ENCODE results near the gene CCDC167. TPM values are rescaled to one million over a fixed set of nuclear protein-coding genes. Genes with fewer than 3 reads are reported as not detected.
"Not testable (repeated sequence)": the region's sequence is repeated elsewhere in the genome, so short reads cannot be mapped to it uniquely, and the experiment has no call there.

Gene CCDC167
- polyA plus RNA-seq, 3 donors, result 24.8 to 32.6 (median 31.1) TPM

GRCh38 chr6:37512400-37513011 lies 12.8 kb upstream of the CCDC167 start:
- no peak for DNase-seq (ENCODE audit: low read depth in 3 of 3, low spot score in 2 of 3)

DNA sequence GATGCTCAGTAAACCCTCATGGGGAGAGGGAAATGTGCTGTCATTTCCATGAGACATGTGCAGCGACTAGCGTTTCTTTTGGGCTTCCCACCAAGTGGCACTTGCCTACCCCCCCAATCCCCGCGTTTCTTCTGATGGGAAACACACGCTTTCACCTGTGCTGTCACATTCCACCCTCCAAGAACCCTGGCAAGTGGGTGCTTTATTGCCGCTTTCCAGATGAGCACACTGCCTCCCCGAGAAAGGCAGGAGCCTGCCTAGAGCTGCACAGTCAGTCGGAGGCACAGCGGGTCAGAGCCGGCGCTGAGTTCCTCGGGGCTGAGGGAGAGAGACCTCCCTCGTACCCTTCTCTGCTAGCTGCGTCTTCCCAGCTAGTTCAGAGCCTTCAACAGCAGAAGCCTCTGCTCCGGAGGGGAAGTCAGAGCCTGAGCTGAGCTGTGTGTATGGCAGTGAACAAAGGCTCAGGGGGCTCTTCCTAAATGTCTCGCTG lies 12.3 kb upstream of the CCDC167 start:
- no peak for DNase-seq (ENCODE audit: low read depth in 3 of 3, low spot score in 2 of 3)

DNA sequence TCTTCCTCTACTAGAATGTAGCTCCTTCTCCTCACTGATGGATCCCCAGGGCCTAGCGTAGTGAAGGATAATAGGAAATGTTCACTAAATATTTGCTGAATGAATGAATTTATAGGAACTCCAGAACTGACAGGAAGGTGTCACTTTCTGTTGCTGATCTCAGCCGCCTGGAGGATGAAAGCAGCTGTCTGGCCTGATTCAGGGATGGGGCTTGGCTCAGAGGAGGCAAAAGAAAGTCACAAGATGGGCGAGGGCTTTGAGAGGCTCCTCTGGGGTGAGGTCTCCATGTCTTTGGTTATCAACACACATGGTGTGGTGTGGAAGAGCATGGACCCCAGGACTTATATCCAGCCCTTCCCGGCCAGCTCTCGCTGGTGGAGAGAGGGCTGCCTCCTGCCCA lies 11.5 kb upstream of the CCDC167 start:
- DNase-seq (ENCODE audit: low read depth in 3 of 3, low spot score in 2 of 3), result no peak

- DNase-seq (ENCODE audit: low read depth in 3 of 3, low spot score in 2 of 3), result no peak
Measured at GRCh38 chr6:37507690-37508421, 8.2 kb upstream of the CCDC167 start.

DNA sequence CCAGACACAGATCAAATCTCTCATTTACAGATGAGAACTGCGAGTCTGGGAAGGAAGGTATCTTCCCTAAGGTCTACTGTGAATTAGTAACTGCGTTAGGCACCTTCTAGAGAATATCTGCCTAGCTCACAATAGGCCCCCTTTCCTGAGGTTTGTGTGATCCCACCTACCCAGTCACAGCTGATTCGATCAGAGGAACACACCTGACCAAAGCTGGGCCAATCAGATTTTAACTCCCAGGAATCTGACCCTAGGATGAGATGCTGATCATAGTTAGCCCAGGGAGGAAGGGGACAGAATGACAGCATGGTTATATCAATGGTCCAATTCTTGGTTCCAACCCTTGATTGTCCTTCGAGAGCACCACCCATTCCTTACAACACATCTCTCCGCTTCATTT lies 7.4 kb upstream of the CCDC167 start:
- DNase-seq (ENCODE audit: low read depth in 3 of 3, low spot score in 2 of 3), result no peak

GRCh38 chr6:37506479-37506878 lies 6.8 kb upstream of the CCDC167 start:
- no peak for DNase-seq (ENCODE audit: low read depth in 3 of 3, low spot score in 2 of 3)

DNA sequence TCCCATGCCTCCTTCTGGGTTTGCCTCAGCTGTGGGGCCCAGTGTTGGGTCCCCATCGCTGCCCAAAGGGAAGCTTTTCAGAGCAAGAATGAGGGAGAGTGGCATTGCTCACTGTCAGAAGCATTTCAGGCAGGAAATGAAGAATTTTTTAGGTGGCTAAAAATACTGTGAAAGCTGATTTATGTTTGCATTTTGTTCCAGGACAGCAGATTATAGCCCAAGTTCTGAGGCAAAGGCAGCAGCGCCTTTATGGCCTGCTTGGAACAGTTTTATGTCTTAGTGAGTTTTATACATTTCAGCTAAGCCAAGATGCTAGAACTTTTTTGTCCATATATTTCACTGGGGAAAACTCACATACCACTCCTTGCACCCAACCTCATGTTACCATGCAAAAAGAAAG lies 4.3 kb upstream of the CCDC167 start:
- DNase-seq (ENCODE audit: low read depth in 3 of 3, low spot score in 2 of 3), result no peak

GRCh38 chr6:37503309-37503965 lies 3.7 kb upstream of the CCDC167 start:
- DNase-seq (ENCODE audit: low read depth in 3 of 3, low spot score in 2 of 3), result no peak

- DNase-seq (ENCODE audit: low read depth in 3 of 3, low spot score in 2 of 3), result no peak
Measured at GRCh38 chr6:37502703-37503291, 3.1 kb upstream of the CCDC167 start.

GRCh38 chr6:37501632-37502491 lies 2.2 kb upstream of the CCDC167 start:
- no peak for DNase-seq (ENCODE audit: low read depth in 3 of 3, low spot score in 2 of 3)

GRCh38 chr6:37500904-37501303 lies 1.2 kb upstream of the CCDC167 start:
- not testable (repeated sequence) for DNase-seq (ENCODE audit: low read depth in 3 of 3, low spot score in 2 of 3)

GRCh38 chr6:37500294-37500608 lies 558 bp upstream of the CCDC167 start:
- DNase-seq (ENCODE audit: low read depth in 3 of 3, low spot score in 2 of 3), result no peak

- DNase-seq (ENCODE audit: low read depth in 3 of 3, low spot score in 2 of 3), result no peak
Measured at GRCh38 chr6:37496951-37497885, 2.5 kb downstream of the CCDC167 start.

DNA sequence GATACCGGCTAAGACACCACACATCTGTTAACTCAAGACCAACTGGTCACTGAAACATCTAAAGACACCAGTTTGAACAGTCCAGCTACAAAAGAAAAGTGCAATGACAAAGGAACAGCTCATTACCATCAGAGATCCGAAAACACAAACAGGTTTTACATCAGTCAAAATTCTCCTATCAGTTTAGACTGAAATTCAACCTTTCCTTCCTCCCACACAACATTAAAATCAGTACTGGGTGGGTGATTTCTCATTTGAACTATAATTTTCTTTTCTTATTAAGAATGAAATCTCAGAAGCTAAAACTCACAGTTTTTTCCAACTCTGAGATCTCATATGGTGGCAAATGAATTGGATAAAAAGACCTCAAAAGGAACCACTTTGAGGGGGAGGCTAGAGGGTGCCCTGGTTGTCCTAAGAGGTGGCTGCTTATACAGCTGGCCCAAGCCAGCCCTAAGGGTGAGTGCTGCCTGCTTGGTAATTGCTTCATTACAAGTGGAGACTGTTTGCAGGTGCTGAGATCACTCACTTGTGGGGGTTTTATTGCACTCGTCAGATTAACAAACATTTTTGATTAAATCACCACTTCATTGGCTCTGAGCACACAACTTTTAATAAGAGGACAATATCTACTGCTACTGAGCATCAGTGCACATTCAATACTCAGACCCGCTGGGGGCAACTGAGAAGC lies 4.3 kb downstream of the CCDC167 start:
- DNase-seq (ENCODE audit: low read depth in 3 of 3, low spot score in 2 of 3), result no peak

DNA sequence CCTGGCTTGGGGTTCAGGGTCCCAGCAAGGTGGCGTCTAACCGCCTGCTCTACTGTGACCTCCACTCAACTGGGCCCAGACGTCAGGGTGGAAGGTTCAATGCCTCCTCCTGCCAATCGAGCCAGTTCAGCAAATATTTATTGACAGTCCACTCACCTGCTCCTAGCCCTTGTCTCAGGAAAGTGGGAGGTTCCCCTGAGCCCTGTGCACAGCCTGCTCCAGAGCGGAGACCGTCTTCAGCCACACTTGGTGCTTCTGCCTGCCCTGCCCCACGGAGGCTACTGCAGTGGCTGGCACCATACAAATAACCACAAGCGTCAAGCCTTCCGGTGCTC lies 6.1 kb downstream of the CCDC167 start:
- DNase-seq (ENCODE audit: low read depth in 3 of 3, low spot score in 2 of 3), result no peak

DNA sequence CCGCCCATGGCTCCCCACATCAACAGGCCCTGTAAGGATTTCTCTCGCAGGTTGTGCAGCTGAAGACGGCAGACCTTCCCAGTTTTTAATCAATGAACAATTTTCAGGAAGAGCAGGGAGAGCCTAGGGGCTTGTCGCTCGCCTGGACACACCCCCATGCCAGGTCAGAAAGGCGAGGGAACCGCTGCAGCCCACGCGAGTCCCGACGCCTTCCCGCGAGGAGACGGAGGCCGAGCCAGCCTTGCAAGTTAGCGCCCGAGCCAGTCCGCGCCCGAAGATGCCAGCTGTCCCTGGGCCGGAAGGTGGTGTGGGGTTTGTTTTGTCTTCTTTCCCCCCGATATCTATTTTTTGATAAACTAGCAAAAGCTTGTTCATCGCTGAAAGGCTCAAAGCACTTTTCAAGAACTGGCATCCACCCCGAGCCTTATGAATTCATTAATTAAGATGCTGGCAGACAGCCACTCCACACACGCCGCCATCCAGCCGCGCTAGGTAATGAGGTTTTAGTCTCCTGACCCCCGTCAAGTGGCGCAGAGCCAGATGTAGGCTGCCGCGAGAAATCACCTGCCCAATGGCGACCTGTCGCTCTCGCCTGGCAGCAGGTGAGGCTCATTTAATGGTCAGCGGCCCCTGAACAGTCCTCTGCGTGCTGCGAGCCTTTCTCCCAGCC lies 6.6 kb downstream of the CCDC167 start:
- DNase-seq (ENCODE audit: low read depth in 3 of 3, low spot score in 2 of 3), result no peak

GRCh38 chr6:37492236-37492972 lies 7.3 kb downstream of the CCDC167 start:
- no peak for DNase-seq (ENCODE audit: low read depth in 3 of 3, low spot score in 2 of 3)

DNA sequence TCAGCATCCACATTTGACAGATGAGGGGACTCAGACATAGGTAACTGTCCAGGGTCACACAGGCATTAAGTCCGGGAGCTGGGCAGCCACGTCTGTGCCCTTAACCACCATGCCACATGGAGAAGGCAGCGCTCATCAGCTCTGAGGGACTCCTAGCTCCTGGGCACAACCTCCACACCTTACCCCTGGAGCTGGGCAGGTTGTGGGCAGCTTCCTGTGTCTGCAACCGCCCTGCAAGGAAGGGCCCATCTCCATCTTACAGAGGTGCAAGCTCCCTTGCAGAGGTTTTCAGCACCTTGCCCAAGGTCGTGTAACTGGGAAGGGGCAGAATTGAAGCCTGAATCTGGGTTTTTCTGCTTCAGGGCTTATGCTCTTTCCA lies 7.9 kb downstream of the CCDC167 start:
- no peak for DNase-seq (ENCODE audit: low read depth in 3 of 3, low spot score in 2 of 3)
